HG03442 (cell line): Measurements from ENCODE around the gene EFCAB6.

Experiments
- ATAC-seq: cut with Tn5 transposase; IDR thresholded peaks from one replicate; pipeline ENCODE4 v1.9.1; 2021; ENCODE audit warnings: mild to moderate bottlenecking, moderate library complexity; ENCODE audit not compliant: unreplicated experiment

Gene EFCAB6

DNA sequence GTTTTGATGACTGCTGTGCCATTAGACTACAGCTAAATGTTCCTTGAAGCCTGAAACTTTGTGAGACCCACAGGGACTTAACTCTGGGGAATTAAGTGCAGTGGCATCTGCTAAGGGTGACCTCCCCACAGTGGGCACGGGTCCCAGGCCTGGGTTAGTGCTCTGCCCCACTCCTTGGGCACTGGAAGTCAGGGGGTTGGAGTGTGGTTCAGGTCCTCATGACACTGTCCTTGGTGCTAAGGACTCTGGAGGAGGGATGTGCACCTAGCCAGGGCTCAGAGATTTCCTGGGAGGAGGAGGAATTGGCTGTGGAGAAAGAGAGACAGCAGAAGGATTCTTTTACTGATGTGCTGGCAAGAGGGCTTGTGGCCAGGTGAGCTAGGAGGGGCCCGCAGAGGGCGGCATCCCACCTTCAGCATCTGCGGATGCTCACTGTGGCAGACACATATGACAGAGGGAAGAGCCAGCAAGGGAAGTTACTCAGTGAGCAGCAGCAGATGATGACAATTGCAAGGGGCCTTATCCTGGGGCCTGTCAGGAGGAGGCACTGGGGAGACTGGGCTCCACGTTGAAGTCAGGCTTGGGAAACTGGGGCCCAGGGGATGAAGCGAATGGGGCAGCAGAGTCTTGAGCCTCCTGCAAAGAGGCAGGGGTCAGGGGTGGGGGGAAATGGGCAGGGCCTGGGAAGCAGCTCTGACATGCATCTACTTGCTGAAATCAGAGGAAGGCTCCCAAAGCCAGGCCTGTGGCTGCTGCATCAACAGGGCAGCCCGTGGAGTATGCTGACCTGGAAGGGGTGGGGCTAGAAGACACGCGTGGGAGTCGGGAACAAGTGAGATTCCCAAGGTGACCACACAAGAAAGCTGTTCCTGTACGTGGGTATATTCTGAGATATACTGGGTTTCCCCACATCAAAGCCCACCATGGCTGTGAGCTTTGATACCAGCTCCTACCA is 256.3 kb downstream of the EFCAB6 start:
- no peak for ATAC-seq

DNA sequence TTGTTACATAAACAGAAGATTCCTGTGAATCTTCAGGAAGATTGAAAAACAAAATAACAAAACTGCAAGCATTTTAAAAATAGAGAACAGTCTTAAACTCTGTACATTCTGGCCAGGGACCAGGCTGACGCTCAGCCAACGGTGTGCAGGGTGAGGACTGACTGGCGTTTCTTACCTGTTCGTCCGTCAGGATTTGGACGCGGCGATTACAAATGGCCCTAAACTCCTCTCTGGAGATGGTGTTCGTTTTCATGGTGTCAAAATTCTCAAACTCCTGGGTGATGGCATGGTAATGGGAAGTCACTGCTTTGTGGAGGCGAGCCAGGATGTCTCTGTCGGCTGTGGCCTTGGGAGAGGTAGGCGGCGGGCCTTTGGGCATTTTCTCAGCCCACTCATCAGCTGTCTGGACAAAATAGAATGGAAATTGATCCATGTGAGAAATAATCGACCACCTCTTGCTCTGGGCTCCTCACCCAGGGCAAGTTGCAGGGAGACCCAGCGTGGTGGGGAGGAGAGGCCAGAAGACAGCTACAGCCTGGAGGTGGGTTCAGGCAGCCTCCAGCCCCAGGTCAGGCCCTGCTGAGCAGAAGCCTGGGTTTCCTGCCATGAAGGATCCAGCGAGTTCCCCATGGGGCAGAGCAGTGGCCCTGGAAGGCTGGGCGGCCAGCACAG is 257.3 kb downstream of the EFCAB6 start:
- ATAC-seq, result no peak

DNA sequence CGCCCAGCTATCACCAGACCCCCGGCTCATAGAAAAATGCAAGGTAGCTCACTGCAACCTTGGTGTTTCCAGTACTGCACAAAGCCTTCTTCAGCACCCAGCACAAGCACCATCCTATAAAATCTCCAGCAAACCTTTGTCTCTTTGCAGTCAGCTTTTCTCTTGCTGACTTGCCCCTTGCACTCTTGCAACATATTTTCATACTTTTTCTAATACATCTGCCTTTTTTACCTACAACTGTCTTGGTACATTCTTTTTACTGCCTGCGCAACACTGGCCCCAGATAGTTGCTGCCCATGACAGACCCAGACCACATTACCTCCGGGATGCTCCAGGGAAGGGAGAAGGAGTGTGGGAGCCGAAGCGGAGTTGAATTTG is 257.9 kb downstream of the EFCAB6 start:
- ATAC-seq, result no peak

DNA sequence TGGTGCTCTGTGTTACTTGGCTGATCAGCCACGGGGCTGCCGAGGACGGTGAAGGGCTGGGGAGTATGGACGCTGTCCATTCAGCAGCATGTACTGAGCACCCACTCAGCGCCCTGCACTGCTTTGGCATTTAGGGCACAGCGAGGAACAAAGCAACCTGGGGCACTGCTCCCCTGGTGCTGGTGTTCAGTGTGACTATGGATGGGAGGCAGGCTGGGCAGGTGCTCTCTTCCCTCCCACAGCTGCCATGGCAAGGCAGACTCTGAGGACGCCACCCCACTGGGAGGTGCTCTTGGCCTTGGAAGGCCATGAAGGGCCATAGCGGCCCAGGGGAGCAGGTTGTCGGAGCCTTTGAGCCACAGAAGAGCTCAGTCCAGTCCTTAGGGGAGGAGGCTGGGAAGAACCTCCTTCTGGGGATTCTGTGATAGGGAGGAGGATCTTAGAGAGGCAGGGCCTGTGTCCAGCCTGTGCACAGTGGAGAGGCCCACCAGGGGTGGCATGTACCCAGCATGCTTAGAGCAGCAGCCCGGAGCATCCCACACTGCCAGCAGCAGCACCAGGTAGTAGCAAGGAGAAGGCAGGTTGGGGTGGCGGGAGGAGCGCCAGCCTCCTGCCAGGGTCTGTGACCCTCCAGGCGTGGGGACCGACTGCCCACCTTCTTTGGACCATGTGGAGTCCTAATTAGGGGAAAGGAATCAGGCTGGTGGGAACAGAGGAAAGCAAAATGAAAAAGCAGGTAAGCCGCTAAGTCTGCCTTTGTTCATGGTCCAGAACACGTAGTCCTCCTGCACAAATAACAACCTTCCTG is 258.4 kb downstream of the EFCAB6 start:
- no peak for ATAC-seq

DNA sequence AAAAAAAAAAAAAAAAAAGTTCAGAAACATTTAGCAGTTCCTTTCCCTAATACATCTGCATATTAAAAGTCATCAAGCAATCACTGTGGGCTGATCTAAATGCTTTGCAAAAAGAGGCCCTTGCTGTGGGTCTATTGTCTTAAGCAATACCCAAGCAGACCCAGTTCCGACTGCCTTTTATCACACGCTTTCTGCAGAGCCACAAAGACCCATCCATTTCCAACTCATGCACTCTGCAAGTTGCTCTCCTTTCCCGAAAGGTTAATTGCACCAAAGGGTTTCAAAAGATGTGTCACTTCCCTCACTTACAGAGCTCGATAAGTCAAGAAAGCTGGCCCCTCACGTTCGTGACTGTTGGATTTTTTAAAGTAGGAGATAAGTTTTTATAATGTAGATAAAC is 261.4 kb downstream of the EFCAB6 start:
- no peak for ATAC-seq

DNA sequence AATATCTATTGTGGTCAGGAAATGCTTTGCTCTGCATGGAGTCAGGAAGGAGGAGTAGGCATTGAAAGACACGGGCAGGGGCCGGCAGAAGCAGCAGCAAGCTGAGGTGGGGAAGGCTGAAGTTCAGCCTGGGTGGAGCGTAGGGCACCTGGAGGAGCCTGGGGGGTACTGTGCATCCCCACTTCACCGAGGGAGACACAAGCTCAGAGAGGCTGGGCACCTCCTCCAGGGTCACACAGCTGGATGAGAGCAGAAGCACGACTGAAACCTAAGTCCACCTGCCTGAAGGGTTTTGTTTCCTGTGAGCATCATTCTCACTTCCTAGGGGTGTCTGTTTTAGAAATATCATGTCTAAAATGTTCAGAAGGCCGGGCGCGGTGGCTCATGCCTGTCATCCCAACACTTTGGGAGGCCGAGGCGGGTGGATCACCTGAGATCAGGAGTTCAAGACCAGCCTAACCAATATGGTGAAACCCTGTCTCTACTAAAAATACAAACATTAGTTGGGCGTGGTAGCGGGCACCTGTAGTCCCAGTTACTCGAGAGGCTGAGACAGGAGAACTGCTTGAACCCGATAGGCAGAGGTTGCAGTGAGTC is 262.0 kb downstream of the EFCAB6 start:
- ATAC-seq, result no peak

DNA sequence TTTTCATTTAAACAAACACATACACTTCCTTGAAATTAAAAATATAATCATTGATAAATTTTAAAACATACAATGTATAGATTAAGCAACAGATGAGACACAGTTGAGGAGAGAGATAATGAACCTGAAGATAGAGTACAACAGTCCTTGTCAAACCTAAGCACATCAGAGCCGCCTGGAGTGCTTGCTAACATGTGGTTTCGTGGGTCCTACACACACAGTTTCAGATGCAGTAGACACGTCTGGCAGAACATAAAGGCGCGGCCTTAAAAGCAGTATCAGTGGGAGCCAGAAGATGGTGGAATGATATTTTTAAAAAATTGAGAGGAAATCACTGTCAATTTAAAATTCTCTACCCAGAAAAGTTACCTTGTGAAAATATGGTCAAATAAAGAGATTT is 265.9 kb downstream of the EFCAB6 start:
- no peak for ATAC-seq

DNA sequence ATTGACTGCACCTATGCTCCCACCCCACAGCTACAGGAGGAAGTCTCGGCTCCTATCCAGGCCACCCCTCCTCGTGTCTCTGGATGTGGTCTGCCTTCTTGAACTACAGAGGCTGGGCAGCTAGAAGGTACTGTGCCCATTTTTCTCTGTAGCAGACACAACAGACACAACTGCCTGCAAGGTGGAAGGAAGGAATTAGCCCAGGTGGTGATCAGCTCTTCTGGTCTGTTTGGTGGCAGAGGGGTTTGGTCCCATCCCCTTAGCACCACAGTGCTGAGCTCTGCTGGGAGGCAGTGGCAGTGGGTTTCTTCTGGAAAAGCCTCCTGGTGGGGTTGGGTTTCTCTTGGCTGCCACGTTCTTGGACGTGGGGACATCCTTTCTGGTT is 267.8 kb downstream of the EFCAB6 start:
- ATAC-seq, result no peak

DNA sequence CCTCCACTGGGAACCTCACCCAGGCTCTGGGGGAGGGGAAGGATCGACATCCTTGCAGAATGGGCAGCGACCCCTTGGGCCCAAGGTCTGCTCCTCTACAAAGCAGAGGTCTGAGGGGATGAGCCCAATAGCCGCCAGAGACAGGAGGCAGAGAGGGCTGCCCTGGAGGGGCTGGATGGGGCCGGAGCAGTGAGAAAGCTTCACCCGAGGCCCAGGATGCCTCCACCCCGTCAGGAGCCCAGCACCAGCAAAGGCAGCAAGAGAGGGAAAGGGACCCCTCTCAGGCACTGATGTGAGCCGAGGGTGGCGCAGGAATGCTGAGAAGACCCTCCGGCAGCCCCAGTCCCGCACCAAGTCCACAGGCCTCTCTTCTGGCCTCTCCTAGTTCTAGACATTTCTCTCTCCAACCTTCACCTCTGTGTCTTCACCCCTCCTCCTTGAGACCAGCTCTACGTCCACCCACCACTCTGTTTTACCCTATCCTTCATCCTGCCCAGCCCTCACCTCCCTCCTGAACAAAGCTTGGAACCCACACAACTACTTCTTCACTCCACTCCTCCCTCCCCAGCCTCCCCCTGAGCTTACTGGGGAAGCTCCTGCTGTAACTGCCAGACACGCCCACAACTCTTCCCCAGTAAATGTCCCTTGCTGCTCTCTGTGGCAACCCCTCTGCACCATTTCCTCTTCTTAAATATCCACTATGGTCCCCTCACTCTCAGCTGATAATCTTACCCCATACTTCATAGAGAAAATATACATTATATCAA is 268.4 kb downstream of the EFCAB6 start:
- no peak for ATAC-seq

DNA sequence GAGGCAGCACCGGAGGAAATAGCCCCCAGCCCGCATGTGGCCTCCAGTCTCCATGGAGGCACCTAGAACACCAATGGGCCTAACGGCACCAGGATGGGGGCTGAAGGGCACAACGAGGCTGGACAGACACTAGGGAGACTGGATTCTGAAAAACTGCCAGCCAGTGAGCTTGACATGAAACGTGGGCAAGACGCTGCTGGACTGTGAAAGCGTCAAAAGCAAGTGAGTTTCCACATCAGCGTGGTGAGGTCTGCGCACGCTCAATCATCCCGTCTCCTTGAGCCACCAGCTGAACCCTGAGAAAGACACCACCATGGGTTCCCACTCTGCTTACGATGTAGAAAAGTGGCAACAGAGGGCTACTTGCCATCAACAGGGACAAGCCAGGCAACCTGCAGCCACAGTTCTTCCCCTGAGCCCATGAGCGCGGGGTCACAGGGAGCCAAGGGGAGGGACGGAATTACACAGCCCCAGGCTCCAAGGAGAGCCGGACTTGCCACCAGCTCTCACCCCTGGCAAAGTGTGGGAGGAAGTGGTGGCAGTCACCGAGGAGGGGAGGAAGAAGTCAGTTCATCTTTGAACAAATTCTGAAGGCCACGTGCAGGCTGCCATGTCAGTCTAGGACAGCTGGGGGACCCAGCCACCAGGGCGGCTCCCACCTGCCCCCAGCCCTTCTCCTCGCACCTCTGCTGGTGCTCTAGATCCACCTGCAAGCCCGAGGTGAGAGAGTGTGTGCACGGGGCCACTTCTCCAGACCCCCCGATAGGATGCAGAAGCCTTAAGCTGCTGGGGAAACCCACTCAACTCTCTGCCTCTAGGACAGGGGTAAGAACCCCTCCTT is 269.2 kb downstream of the EFCAB6 start:
- ATAC-seq, result no peak

DNA sequence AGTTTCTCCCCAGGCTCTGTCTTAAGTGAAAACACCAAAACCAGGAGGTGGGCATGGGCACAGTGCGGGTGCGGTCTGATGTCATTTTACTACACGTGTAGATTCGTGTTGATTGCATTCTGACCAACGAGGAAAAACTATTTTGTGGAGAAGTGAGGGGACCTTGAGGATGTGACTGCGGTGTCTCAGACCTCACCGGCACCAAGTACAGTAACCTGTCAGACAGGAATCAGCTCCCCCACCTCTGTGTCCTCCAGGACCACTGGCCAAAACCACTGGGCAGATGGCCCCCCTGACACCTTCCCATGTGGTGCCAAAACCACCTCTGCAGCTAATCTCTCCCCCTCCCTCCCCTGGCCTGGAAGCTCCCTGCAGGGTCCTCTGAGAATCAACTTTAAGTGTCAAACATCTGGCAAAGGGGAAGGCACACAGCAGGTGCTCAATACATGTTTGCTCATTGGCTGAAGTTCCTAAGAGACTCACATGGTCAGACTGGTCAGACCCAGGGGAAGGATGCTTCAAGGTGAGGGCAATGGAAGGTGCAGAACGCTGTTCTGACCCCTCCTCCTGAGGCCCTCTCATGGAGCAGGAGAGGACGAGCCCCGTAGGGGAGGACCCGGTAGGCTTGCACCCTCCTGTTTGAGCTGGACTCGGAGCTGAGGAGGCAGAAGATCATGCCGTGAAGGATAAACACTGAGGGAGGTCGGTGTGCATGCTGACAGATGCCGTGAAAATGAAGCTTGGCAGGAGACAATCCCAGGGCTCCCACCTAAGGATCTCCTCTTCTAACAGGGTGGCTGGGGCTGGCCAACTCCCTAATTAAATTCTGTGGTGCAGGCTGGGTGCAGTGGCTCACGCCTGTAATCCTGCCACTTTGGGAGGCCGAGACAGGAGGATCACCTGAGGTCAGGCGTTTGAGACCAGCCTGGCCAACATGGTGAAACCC is 270.4 kb downstream of the EFCAB6 start:
- no peak for ATAC-seq

DNA sequence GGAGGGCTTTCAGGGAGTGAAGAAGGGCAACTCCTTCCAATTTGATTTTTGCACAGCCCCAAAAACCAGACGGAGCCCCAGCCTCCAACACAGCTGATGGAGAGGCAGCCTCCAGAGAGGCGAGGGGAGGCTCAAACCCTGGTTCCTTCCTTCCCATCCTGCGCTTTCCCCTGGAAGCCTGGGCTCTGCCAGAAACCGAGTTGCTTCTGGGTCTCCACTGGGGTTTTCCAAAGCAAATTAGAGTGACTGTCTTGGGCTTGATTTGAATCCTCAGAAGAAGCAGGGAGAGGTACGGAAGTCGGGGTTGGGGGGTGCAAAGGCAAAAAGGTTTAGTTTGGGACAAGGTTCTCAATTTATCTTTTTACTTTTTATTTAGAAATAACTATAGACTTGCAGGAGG is 271.1 kb downstream of the EFCAB6 start:
- no peak for ATAC-seq

DNA sequence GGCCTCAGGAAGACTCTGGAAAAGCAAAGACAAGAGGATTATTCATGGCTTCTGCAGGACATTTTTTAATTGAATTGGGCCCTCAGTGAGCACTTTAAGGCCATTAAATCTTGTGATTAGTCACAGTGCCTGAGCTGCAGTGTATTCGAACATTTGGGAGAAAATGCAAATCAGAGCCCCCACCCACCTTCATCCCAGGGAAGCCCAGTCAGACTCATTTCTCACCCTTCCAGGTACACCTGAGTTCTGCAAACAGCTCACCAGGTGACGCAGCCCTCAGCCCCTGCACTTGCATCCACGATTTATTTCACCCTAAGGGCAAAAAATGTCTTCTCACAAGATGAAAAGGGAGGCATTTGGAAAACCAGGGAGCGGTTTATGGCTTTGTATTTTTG is 271.6 kb downstream of the EFCAB6 start:
- ATAC-seq, result no peak

DNA sequence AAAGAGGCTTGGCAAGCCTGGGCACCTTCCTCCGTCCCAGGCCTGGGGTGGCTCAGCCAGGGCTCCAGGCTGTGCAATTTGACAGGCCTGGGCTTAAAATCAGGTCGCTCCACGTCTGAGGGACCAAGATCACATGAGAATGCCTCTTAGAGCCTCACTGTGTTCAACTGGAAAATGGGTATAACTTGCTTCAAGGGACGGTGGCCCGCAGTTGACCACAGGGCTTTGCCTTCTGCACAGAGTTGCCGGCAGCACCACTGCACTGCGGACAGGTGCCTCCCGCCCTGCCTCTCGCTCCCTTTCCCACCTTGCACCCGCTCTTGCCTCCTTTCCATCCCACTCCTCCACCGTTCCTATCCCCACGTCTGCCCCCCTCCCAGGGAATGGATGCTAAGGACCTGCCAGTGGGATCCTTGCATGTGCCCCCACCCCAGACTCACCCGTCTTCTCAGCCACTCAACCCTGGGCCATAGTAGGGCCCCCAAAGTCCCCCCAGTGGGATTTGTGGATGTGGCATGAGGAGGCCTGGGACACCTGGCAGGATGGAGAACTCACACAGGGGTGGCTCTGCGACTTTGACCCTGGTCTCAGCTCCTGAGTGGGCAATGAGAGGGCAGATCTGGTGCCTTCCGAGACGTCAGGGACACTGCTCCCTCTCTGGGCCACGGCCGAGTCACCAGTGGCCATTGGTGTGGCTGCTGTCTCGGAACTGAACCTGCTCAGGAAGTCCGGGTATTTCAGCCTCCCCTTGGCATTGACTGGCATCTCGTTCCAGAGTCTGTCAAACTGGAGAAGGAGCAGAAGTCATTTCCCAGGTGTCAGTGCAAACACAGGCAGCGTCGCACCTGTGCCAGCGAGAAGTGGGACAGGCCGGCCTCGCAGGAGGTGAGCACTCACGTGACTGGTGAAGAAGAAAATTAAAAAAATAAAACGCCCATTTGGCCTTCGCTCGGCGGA is 272.3 kb downstream of the EFCAB6 start:
- ATAC-seq, result no peak

DNA sequence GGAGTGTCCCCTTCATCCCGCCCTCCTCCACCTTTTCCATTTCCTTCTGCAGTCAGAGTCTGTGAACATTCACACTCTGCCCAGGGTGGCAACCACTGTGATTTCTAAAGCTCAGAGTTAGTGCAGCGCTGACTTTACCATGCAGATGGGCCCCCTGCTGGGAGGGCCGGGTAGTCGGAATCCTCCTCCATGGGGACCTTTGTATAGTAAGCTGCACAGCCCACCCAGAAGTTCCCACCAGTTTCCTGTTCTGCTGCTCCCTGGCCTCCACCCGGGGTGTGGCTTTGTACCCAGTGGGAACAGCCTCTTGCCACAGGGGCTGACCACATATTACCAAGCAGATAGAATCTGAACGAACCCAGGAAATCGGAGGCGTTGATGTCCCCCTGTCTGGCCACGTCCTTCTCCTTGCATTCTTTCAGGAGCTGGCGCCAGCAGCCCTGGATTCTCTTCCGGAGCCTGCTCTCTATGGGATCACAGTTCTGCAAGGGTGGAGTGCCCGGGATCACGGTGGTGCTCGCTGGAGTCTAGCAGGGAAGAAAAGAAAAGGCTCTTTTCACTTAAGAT is 275.0 kb downstream of the EFCAB6 start:
- ATAC-seq, result no peak

DNA sequence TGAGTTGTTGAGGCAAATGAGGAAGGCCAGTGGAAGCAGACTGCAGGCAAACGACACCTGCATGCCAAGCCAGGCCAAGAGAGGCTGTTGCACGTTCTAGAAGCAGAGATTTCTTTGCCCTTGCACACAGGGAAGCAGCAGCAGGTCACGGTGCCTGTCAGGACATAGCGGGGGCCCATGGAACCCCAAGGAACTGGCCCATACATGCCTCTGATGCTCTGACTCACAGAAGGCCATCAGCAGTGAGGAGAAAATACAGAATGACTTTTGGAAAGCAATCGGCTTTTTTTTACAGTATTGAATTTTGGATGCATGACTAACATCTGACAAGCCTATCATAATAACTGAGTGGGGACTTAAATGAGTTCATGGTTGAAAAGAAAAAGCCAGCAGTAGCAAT is 276.4 kb downstream of the EFCAB6 start:
- no peak for ATAC-seq

DNA sequence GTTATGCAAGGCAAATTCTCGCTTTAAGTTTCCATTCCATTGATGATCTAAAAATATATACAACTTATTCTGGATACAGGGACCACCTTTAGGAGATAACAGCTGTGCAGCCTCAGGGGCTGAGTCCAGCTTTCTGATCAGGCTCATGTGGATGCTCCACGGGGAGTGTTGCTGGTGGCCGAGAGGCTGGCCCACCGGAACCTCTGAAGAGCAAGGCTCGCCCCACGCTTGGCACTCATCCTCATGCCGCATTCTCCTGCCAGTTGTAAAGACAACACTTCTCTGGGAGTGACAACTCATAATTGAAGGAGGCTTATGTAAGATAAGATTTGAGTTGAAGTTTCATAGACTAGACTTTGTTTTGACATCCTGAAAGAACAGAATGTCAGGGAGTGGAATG is 276.8 kb downstream of the EFCAB6 start:
- no peak for ATAC-seq
